IPS-18a (cell line): ENCODE data around the gene COMMD7.

Source experiments
- H3K27ac ChIP-seq: one replicate; pipeline ENCODE4 v1.5.1; 2013; ENCODE audit warnings: low read length
- H3K27me3 ChIP-seq: one replicate; pipeline ENCODE4 v1.6.1; 2013; ENCODE audit warnings: mild to moderate bottlenecking, low read length; ENCODE audit not compliant: control insufficient read depth, insufficient read depth
- H3K36me3 ChIP-seq: one replicate; pipeline ENCODE4 v1.6.1; 2013; ENCODE audit warnings: low read depth, low read length; ENCODE audit not compliant: control insufficient read depth
- H3K4me1 ChIP-seq: one replicate; pipeline ENCODE4 v1.6.1; 2013; ENCODE audit warnings: low read depth, low read length; ENCODE audit not compliant: control insufficient read depth
- H3K4me3 ChIP-seq: one replicate; pipeline ENCODE4 v1.5.1; 2013; ENCODE audit warnings: low read length
- H3K9ac ChIP-seq: one replicate; pipeline ENCODE4 v1.6.1; 2013; ENCODE audit warnings: mild to moderate bottlenecking, low read length, moderate library complexity
- H3K9me3 ChIP-seq: one replicate; pipeline ENCODE4 v1.6.1; 2013; ENCODE audit warnings: low read depth, low read length; ENCODE audit not compliant: control insufficient read depth

COMMD7 gene

GRCh38 chr20:32664012-32664677 is 79.1 kb downstream of the COMMD7 start:
- Histone ChIP-seq H3K4me3 (no peak overlapping the region), H3K9ac (no peak overlapping the region), H3K9me3 (no peaks in the 10 kb centered on the region), H3K4me1 (no peaks in the 10 kb centered on the region), H3K27ac (no peak overlapping the region), H3K27me3 (no peaks in the 10 kb centered on the region), H3K36me3 (no peaks in the 10 kb centered on the region)

GRCh38 chr20:32663335-32664011 is 79.8 kb downstream of the COMMD7 start:
- no peak overlapping the region for H3K9ac ChIP-seq
- H3K36me3 ChIP-seq, result no peaks in the 10 kb centered on the region
- no peaks in the 10 kb centered on the region for H3K9me3 ChIP-seq
- H3K4me1 ChIP-seq, result no peaks in the 10 kb centered on the region
- no peak overlapping the region for H3K27ac ChIP-seq
- no peak overlapping the region for H3K4me3 ChIP-seq
- H3K27me3 ChIP-seq, result no peaks in the 10 kb centered on the region

- no peak overlapping the region for H3K27ac ChIP-seq
- no peaks in the 10 kb centered on the region for H3K4me1 ChIP-seq
- H3K9ac ChIP-seq, result no peak overlapping the region
- H3K27me3 ChIP-seq, result no peaks in the 10 kb centered on the region
- H3K4me3 ChIP-seq, result no peak overlapping the region
- H3K36me3 ChIP-seq, result no peaks in the 10 kb centered on the region
- H3K9me3 ChIP-seq, result no peaks in the 10 kb centered on the region
These were observed 81.3 kb downstream of the COMMD7 start for GRCh38 chr20:32661820-32662528.

GRCh38 chr20:32660661-32661060 is 82.6 kb downstream of the COMMD7 start:
- Histone ChIP-seq H3K4me3 (no peak overlapping the region), H3K4me1 (no peaks in the 10 kb centered on the region), H3K9ac (no peak overlapping the region), H3K36me3 (no peaks in the 10 kb centered on the region), H3K27ac (no peak overlapping the region), H3K27me3 (no peaks in the 10 kb centered on the region), H3K9me3 (no peaks in the 10 kb centered on the region)

DNA sequence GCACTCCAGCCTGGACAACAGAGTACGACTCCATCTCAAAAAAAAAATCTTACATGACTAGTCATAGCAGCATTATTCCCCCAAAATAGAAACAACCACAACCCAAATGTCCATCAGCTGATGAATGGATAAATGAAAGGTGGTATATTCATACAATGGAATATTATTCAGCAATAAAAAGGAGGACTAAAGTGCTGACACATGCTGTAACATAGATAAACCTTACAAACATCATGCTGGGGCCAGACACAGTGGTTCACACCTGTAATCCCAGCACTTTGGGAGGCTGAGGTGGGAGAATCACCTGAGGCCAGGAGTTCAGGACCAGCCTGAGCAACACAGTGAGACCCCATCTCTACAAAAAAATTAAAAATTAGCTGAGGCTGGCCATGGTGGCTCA is 86.4 kb downstream of the COMMD7 start:
- no peaks in the 10 kb centered on the region for H3K27me3 ChIP-seq
- H3K4me1 ChIP-seq, result peaks cover 3% of the 10 kb centered on the region
- no peak overlapping the region for H3K27ac ChIP-seq
- no peaks in the 10 kb centered on the region for H3K9me3 ChIP-seq
- no peak overlapping the region for H3K9ac ChIP-seq
- H3K4me3 ChIP-seq, result no peak overlapping the region
- no peaks in the 10 kb centered on the region for H3K36me3 ChIP-seq

- Histone ChIP-seq H3K4me1 (peaks cover 3% of the 10 kb centered on the region), H3K9ac (no peak overlapping the region), H3K27ac (no peak overlapping the region), H3K4me3 (no peak overlapping the region), H3K36me3 (no peaks in the 10 kb centered on the region), H3K9me3 (no peaks in the 10 kb centered on the region), H3K27me3 (no peaks in the 10 kb centered on the region)
These were observed 87.3 kb downstream of the COMMD7 start for GRCh38 chr20:32655903-32656512.

- H3K9ac ChIP-seq, result no peak overlapping the region
- H3K27me3 ChIP-seq, result no peaks in the 10 kb centered on the region
These were observed 90.3 kb downstream of the COMMD7 start for GRCh38 chr20:32652739-32653526.

More at GRCh38 chr20:32652739-32653526, 90.3 kb downstream of the COMMD7 start:
- Histone ChIP-seq H3K36me3 (no peaks in the 10 kb centered on the region), H3K9me3 (no peaks in the 10 kb centered on the region), H3K4me3 (no peak overlapping the region), H3K4me1 (peaks cover 3% of the 10 kb centered on the region), H3K27ac (no peak overlapping the region)
